ENCODE results near the gene SFI1. TPM values are rescaled to one million over a fixed set of nuclear protein-coding genes. Genes with fewer than 3 reads are reported as not detected.

Gene SFI1
- total and polyA plus RNA-seq, 11 donors, result 2.2 to 18.3 (median 6.4) TPM

GRCh38 chr22:31488988-31489617 lies 7.2 kb upstream of the SFI1 start:
- intact Hi-C loops (cut with DNase I), result loop anchor here in 3 of 10 donors (5.0 kb wide), 3 partner anchors 37 to 142 kb away; partner anchors contain the start of gene PATZ1 (in 1 of the 3)
- WGBS, 4 donors, result 0% methylated on average over 13 to 61 of the region's 61 CpGs
- TF ChIP-seq CTCF (IDR thresholded peaks at IDR 0.05) (no peak), POLR2A (IDR thresholded peaks at IDR 0.05) (no peak)
- Histone ChIP-seq H3K27ac (peak overlapping the region; percentile 91 to 99 (median 96)), H3K4me3 (peak overlapping the region; percentile 56 to 98 (median 84)), H3K27me3 (no peaks in the 10 kb centered on the region), H3K4me1 (peaks cover 0 to 39% (median 21%) of the 10 kb centered on the region in 12 donors), H3K36me3 (peaks cover 0 to 42% (median 40%) of the 10 kb centered on the region in 9 donors), H3K9me3 (no peaks in the 10 kb centered on the region)
- DNase-seq (peak; percentile 32 to 72 (median 53)), ATAC-seq (peak in 3 of 4 donors; percentile 9 to 40 (median 30))

DNA sequence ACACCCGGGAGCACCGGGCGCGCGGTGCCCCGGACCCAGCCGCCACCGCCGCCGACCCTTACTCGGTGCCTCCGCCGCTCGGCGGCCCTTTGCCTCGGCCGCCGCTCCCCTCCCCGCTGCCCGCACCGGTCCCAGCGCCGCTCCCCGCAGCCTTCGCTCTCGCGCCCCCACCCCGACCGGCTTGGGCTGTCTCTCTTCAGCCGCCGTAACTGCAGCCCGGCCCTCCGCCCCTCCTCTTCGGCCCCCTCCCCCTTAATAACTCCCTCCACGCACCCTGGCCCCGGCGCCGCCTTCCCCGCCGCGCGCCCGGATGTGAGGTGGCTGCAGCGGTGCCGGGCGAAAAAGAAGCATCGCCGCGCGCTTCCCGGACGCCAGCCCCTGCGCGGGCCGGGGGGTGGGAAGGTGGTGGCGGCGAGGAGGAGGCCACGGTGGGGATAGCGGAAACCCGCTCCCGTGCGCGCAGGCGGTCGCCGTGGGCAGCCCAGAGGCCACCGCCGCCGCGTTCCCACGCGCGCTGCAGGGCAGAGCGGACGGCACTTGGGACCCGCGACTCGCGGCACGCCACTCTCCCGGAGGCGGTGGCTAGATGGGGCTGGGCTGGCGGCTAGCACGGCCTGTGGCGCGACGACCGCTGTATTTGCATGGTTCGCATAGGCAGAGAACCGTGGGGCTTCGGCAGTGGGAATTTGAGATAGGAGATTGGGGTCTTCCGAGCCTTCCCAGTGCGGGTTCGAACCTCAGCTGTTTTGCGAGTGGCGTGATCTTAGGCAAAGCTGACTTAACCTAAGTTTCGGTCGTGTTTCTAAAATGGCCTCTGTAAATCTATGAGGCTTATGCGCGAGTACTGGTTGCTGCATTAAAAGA lies 6.5 kb upstream of the SFI1 start, which contains the start of gene EIF4ENIF1:
Gene EIF4ENIF1, minus strand, starts transcription at position 211 of the 864 bp plus-strand sequence. CDS start 1,124 bp downstream, outside the sequence.
- intact Hi-C loops (cut with DNase I), result loop anchor here in 7 of 10 donors (5.0 to 10.0 kb wide), 9 partner anchors 38 to 885 kb away; partner anchors contain the start of genes PATZ1 (in 2 of the 7), DEPDC5 (in 1 of the 7), PRR14L (in 1 of the 7) and TCN2 (in 1 of the 7)
- peaks cover 0 to 35% (median 32%) of the 10 kb centered on the region in 9 donors for H3K36me3 ChIP-seq
- H3K4me1 ChIP-seq, result peaks cover 1 to 42% (median 21%) of the 10 kb centered on the region in 12 donors
- H3K27me3 ChIP-seq, result no peaks in the 10 kb centered on the region
- WGBS, 4 donors, result 0 to 2% (median 1%) methylated on average over 49 to 100 of the region's 100 CpGs
- peak within 1 kb of the TSS; percentile 56 to 98 (median 84) for H3K4me3 ChIP-seq
- peak; percentile 87 to 97 (median 96) for ATAC-seq
- H3K9me3 ChIP-seq, result no peaks in the 10 kb centered on the region
- H3K27ac ChIP-seq, result peak within 1 kb of the TSS; percentile 91 to 99 (median 96)
- DNase-seq, result peak; percentile 91 to 94 (median 92)
- TF ChIP-seq POLR2A (IDR thresholded peaks at IDR 0.05) (peak in 1 of 2 donors; percentile 75), CTCF (IDR thresholded peaks at IDR 0.05) (no peak)

- intact Hi-C loops (cut with DNase I), result loop anchor here in 7 of 10 donors (5.0 to 10.0 kb wide), 6 partner anchors 142 to 886 kb away; partner anchors contain the start of genes DEPDC5 (in 1 of the 7), PATZ1 (in 1 of the 7), PRR14L (in 1 of the 7) and TCN2 (in 1 of the 7)
These were observed 5.8 kb upstream of the SFI1 start for GRCh38 chr22:31490496-31490925.

More at GRCh38 chr22:31490496-31490925, 5.8 kb upstream of the SFI1 start:
- H3K9me3 ChIP-seq, result no peaks in the 10 kb centered on the region
- H3K27me3 ChIP-seq, result no peaks in the 10 kb centered on the region
- 0 to 2% (median 1%) methylated on average over 15 of the region's 15 CpGs for WGBS, 4 donors
- peak in 1 of 12 donors; percentile 6 for TF ChIP-seq CTCF (IDR thresholded peaks at IDR 0.05)
- no peak for TF ChIP-seq POLR2A (IDR thresholded peaks at IDR 0.05)
- peaks cover 3 to 47% (median 25%) of the 10 kb centered on the region in 12 donors for H3K4me1 ChIP-seq
- H3K36me3 ChIP-seq, result peaks cover 0 to 28% (median 26%) of the 10 kb centered on the region in 9 donors
- H3K4me3 ChIP-seq, result peak overlapping the region; percentile 56 to 98 (median 84)
- peak; percentile 36 to 70 (median 50) for ATAC-seq
- peak; percentile 51 to 69 (median 56) for DNase-seq
- H3K27ac ChIP-seq, result peak overlapping the region; percentile 91 to 99 (median 96)

Measured in heart left ventricle (tissue), 16 donors.